Measurements from ENCODE around the gene TBL1X.

Gene TBL1X

DNA sequence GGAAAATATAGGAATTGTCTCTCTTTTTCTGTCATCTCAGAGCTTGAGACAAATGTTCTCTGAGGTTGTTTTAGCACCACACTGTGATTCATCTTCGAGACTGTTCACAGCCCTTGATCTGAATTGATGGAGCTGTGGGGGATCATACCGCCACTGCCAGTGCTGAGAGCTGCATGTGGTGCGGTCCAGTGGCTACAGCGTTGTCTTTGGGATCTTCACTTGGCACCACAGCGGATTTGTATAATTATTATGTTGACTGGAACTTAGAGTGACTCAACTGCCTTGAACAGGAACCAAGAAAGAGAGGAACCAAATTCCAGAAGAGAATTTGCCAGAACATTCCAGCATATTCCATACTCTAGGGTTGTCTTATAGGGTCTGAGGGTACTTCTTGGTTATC lies 29.1 kb downstream of the TBL1X start:
- H3K4me1 ChIP-seq, result no peaks in the 10 kb centered on the region
- H3K9me3 ChIP-seq, result no peaks in the 10 kb centered on the region
- peaks cover 3% of the 10 kb centered on the region; the same call in 1 of the 2 replicates for H3K36me3 ChIP-seq (replicated peaks)
- DNase-seq (ENCODE audit: low spot score in 2 of 2), result no peak
- in situ Hi-C loops (cut with MboI; ENCODE audit: low sequenced_read_pairs), result no loop called here
- no peaks in the 10 kb centered on the region for H3K27me3 ChIP-seq (ENCODE audit: low read depth)
- H3K4me3 ChIP-seq, result no peak overlapping the region

DNA sequence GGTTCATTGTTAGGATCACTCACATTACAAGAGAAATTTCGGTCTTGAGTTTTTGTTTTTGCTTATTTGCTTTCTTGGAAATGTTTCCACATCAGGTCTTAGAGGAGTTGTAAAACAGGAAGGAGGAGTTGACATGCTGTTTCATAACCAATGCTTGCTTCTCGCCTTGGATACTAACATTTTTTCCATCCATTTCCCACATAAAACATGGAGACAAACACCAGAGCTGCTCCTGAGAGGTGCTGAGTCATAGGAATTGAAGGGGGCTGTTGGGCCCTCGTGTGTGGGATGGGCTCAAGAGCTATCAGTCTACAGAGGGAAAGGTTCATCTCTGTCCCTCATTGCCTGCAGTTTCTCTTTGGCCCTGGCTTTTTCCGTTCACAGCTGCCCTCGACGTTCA lies 29.9 kb downstream of the TBL1X start:
- Histone ChIP-seq H3K36me3 (replicated peaks) (peaks cover 3% of the 10 kb centered on the region; the same call in 1 of the 2 replicates), H3K4me1 (no peaks in the 10 kb centered on the region), H3K4me3 (no peak overlapping the region), H3K27me3 (ENCODE audit: low read depth) (no peaks in the 10 kb centered on the region), H3K9me3 (no peaks in the 10 kb centered on the region)
- no peak for DNase-seq (ENCODE audit: low spot score in 2 of 2)
- in situ Hi-C loops (cut with MboI; ENCODE audit: low sequenced_read_pairs), result no loop called here

DNA sequence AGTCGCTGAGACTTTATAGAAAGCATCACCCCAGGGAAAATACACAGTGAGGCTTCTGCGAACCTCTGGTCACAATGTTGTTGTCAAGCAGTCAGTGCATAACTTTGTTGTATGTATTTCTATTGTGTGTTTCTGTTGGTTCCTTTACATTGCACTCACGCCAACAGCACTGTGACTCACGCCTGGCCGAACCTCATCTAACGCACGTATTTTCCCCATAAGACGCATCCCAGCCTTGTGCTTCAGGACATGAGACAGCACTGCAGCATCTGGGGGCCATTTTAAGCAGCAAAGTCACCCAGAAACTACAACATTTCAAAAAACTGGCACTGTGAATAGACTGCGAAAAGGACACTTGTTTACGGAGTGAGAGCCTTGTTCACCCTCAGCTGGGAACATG lies 30.6 kb downstream of the TBL1X start:
- no peaks in the 10 kb centered on the region for H3K27me3 ChIP-seq (ENCODE audit: low read depth)
- H3K4me1 ChIP-seq, result no peaks in the 10 kb centered on the region
- no peak for DNase-seq (ENCODE audit: low spot score in 2 of 2)
- in situ Hi-C loops (cut with MboI; ENCODE audit: low sequenced_read_pairs), result no loop called here
- H3K4me3 ChIP-seq, result no peak overlapping the region
- H3K36me3 ChIP-seq (replicated peaks), result peaks cover 3% of the 10 kb centered on the region; the same call in 1 of the 2 replicates
- no peaks in the 10 kb centered on the region for H3K9me3 ChIP-seq

DNA sequence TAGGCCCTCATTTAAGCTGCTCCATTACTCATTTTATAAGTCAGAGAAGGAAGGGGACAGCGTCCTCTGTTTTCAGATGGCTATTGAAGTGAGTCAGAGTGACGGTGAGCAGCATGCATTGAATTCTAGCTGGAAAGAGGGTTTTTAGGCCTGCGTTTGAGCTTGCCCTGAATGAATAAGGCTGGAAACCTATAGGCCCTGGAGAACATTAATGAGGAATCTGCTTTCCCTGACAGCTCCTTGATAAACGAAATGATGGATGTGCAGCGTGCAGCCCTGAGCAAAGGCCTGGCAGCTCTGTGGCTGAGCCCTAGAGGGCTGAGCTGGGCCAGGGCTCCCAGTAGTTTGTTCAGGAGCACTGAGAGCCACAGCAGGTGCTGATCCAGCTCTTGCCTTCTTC lies 33.4 kb downstream of the TBL1X start:
- H3K36me3 ChIP-seq (replicated peaks), result peaks cover 20% of the 10 kb centered on the region
- DNase-seq (ENCODE audit: low spot score in 2 of 2), result no peak
- H3K27me3 ChIP-seq (ENCODE audit: low read depth), result no peaks in the 10 kb centered on the region
- no peak overlapping the region for H3K4me3 ChIP-seq
- H3K9me3 ChIP-seq, result no peaks in the 10 kb centered on the region
- H3K4me1 ChIP-seq, result no peaks in the 10 kb centered on the region
- in situ Hi-C loops (cut with MboI; ENCODE audit: low sequenced_read_pairs), result no loop called here

DNA sequence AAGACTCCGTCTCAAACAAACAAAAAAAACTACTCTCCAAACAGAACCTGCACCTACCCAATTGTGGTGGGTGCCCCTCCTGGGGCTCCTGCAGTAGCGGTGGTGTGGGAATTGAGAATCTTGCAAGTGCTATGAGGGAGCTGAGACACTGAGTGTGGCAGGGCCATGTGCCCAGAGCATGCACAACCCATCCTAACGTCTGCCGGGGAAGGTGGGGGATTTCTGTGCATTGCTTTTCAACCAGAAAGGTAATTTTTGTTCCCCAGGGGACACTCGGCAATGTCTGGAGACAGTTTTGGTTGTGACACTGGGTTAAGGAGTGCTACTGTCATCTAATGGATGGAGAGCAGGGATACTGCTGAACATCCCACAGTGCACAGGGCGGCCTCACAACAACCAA lies 35.7 kb downstream of the TBL1X start:
- Histone ChIP-seq H3K4me3 (no peak overlapping the region), H3K9me3 (no peaks in the 10 kb centered on the region), H3K36me3 (replicated peaks) (peaks cover 33% of the 10 kb centered on the region), H3K27me3 (ENCODE audit: low read depth) (no peaks in the 10 kb centered on the region), H3K4me1 (no peaks in the 10 kb centered on the region)
- no peak for DNase-seq (ENCODE audit: low spot score in 2 of 2)
- in situ Hi-C loops (cut with MboI; ENCODE audit: low sequenced_read_pairs), result no loop called here

DNA sequence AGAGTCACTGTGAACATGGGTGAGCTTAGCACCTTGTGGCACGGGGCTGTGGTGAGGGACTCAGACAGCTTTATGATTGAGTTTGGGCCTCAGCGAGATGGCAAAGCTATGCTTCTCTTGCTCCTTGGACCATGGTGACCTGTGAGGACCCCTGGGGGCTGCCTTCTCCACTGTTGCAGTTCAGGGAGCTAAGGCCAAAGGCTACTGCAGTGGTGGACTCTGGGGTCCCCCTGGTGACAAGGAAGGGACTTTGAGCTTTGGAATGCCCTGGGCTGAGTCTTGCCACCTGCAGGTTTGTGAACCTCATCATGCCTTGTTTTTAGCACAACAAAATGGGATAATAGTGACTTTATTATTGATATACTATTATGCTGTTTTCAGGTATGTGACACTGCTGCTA lies 36.5 kb downstream of the TBL1X start:
- Histone ChIP-seq H3K4me3 (no peak overlapping the region), H3K36me3 (replicated peaks) (peaks cover 33% of the 10 kb centered on the region), H3K27me3 (ENCODE audit: low read depth) (no peaks in the 10 kb centered on the region), H3K4me1 (no peaks in the 10 kb centered on the region), H3K9me3 (no peaks in the 10 kb centered on the region)
- DNase-seq (ENCODE audit: low spot score in 2 of 2), result no peak
- in situ Hi-C loops (cut with MboI; ENCODE audit: low sequenced_read_pairs), result no loop called here

DNA sequence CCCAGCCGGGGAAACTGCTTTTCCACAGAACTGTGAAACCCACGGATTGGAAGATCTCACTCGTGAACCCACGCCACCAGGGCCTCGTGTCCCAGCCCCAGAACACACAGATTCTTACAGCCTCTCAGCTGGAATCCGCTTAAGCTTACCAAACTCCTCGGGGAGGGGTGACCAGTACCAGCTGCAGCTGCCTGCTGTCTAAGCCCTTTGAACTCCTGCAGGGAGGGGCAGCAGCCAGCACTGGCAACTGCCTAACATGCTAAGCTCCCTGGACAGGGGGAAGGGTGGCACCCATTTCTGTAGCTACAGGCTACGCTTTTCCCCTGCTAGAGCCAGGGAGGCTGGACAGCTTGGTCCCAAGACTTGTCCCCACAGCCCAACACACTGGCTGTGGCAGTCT lies 38.4 kb downstream of the TBL1X start:
- H3K36me3 ChIP-seq (replicated peaks), result peaks cover 33% of the 10 kb centered on the region

DNA sequence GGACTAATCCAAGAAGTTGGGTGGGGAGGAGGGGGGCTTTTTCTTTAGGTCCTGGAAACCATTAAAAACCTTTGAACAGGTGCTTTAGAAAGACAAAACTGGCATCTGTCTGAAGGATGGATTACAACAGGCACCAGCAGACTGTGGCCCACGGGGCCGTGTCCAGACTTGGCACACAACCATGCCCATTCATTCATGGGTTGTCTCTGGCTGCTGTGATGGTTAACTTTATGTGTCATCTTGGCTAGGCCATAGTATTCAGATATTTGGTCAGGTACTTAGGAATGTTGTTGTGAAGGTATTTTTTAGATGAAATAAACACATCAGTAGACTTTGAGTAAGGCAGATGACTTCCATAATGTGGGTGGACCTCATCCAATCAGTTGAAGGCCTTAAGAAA lies 45.5 kb downstream of the TBL1X start:
- Histone ChIP-seq H3K36me3 (replicated peaks) (peaks cover 4% of the 10 kb centered on the region), H3K9me3 (no peaks in the 10 kb centered on the region), H3K27me3 (ENCODE audit: low read depth) (no peaks in the 10 kb centered on the region), H3K4me3 (no peak overlapping the region), H3K4me1 (no peaks in the 10 kb centered on the region)
- DNase-seq (ENCODE audit: low spot score in 2 of 2), result no peak
- in situ Hi-C loops (cut with MboI; ENCODE audit: low sequenced_read_pairs), result no loop called here

More for the DNA sequence above, 38.4 kb downstream of the TBL1X start:
- in situ Hi-C loops (cut with MboI; ENCODE audit: low sequenced_read_pairs), result no loop called here
- Histone ChIP-seq H3K4me1 (no peaks in the 10 kb centered on the region), H3K27me3 (ENCODE audit: low read depth) (no peaks in the 10 kb centered on the region), H3K4me3 (no peak overlapping the region), H3K9me3 (no peaks in the 10 kb centered on the region)
- no peak for DNase-seq (ENCODE audit: low spot score in 2 of 2)

DNA sequence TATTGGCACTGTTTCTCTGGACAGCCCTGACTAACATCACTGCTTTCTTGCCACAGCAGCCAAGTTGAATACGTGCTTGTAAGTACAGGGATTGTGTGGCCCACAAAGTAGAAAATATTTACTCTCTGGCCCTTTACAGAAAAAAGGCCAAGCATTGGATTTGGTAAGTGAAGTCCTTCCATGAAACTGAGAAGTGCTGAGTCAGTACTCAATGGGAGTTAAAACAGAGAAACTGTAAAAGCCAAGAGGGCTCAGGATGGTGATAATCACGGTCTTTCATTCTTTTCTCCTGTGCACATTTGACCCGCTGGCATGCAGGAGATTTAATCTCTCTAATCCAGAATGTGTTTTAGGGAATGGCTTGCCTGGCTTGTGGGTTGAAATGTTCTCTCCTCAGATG lies 46.1 kb downstream of the TBL1X start:
- H3K4me3 ChIP-seq, result no peak overlapping the region
- peaks cover 4% of the 10 kb centered on the region for H3K36me3 ChIP-seq (replicated peaks)
- no peaks in the 10 kb centered on the region for H3K9me3 ChIP-seq
- in situ Hi-C loops (cut with MboI; ENCODE audit: low sequenced_read_pairs), result no loop called here
- no peak for DNase-seq (ENCODE audit: low spot score in 2 of 2)
- H3K27me3 ChIP-seq (ENCODE audit: low read depth), result no peaks in the 10 kb centered on the region
- H3K4me1 ChIP-seq, result no peaks in the 10 kb centered on the region

DNA sequence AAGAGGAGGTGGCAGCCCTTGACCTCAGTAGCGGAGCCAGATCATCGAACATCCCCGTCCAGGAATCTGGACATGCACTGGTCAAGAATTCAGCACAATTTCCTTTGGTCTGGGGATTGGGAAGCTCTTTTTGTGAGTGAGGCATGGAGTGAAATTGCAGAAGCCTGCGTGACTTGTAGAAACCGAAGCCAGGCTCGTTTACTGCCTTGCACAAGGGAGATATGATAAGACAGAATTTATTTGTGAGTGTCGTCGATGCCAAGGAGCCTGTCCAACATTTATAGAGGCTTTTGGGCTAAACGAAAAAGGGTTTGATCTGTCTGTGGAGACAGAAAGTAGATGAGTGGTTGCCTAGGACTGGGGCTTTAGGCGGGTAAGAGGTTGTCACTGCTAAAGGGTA lies 50.6 kb downstream of the TBL1X start:
- Histone ChIP-seq H3K4me3 (no peak overlapping the region), H3K36me3 (replicated peaks) (no peaks in the 10 kb centered on the region; the same call in none of the 2 replicates), H3K4me1 (no peaks in the 10 kb centered on the region), H3K27me3 (ENCODE audit: low read depth) (no peaks in the 10 kb centered on the region), H3K9me3 (no peaks in the 10 kb centered on the region)
- in situ Hi-C loops (cut with MboI; ENCODE audit: low sequenced_read_pairs), result no loop called here
- no peak for DNase-seq (ENCODE audit: low spot score in 2 of 2)

DNA sequence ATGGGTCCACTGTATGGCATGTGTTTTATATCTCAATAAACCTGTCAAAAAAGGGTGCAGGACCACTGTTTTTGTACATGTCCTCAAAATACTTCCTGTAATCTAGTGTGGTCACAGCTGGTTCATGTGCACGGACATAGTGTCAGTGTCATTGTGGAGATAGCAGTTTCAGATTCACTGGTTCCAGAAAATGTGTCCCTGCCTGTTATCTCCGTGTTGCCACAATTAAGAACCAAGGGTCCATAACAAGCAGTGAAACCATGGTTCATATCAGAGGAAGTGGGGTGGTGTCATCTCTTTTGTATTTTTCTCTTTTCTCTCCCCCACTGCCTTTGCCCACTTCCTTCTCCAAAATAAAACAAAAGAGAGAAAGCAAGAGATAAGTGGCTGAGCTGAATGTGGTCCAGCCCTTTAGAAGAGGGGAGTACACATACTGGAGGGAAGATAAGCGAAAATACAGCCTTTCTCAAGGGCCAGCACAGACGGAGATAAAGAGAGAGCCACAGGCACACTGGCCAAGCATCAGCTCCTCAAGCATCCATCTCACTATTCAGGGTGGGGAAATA lies 51.2 kb downstream of the TBL1X start:
- Histone ChIP-seq H3K9me3 (no peaks in the 10 kb centered on the region), H3K36me3 (replicated peaks) (no peaks in the 10 kb centered on the region; the same call in 1 of the 2 replicates), H3K4me1 (no peaks in the 10 kb centered on the region), H3K4me3 (no peak overlapping the region), H3K27me3 (ENCODE audit: low read depth) (no peaks in the 10 kb centered on the region)
- DNase-seq (ENCODE audit: low spot score in 2 of 2), result no peak
- in situ Hi-C loops (cut with MboI; ENCODE audit: low sequenced_read_pairs), result no loop called here

DNA sequence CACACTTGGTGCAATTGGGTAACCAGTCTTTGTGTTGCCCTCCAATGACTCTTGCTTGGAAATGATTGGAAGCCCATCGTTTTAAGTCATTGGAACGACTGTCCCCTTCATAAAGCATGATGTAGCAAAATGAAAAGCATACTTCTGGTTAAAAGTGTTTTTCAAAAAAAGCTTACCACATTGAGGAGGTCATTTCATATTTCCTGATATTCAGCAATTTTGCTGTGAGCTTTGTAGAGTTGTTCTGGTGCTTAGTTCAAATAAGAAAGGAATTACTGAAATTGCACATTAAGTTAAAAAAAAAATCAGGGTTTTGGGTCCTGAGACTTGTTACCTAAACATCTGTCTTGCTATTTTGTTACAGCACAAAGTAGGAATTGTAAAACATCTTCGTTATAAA lies 51.8 kb downstream of the TBL1X start:
- in situ Hi-C loops (cut with MboI; ENCODE audit: low sequenced_read_pairs), result no loop called here
- no peaks in the 10 kb centered on the region; the same call in 1 of the 2 replicates for H3K36me3 ChIP-seq (replicated peaks)
- H3K4me3 ChIP-seq, result no peak overlapping the region
- DNase-seq (ENCODE audit: low spot score in 2 of 2), result no peak
- H3K4me1 ChIP-seq, result no peaks in the 10 kb centered on the region
- no peaks in the 10 kb centered on the region for H3K9me3 ChIP-seq
- H3K27me3 ChIP-seq (ENCODE audit: low read depth), result no peaks in the 10 kb centered on the region

DNA sequence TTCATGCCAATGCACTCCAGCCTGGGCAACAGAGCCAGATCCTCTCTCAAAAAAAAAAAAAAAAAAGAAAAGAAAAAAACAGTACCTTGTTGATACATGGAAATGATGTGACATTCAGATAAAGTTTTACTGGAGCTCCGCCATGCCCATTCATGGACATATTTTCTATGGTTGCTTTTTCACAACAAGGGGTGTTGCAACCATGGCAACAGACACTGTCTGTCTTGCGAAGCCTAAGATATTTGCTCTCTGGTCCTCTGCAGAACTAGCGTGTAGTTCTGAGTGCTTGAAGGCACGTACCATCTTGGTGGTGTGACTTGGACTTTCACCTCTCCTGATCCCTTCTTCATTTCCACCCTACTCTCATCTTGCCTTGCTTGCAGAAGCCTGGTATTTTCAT lies 53.2 kb downstream of the TBL1X start:
- Histone ChIP-seq H3K4me1 (no peaks in the 10 kb centered on the region), H3K4me3 (no peak overlapping the region), H3K9me3 (no peaks in the 10 kb centered on the region), H3K36me3 (replicated peaks) (no peaks in the 10 kb centered on the region), H3K27me3 (ENCODE audit: low read depth) (no peaks in the 10 kb centered on the region)
- in situ Hi-C loops (cut with MboI; ENCODE audit: low sequenced_read_pairs), result no loop called here
- DNase-seq (ENCODE audit: low spot score in 2 of 2), result no peak

DNA sequence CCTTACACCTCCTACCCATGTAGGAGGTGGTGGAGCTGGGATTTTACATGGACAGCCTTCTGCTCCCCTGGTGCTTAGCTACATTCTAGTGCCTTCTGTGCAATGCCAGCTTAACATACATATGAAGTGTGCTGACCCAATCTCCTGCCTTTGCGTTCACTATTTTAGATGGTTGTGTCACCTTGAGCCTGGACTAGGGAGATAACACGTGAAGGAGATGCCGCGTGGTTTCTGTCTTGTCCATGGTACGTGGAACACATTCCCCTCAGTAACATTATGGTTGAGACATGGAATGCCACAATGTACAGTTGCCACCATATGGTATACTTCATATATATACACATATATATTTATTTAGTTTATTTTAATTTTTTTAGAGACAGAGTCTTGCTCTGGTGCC lies 54.0 kb downstream of the TBL1X start:
- no peak for DNase-seq (ENCODE audit: low spot score in 2 of 2)
- in situ Hi-C loops (cut with MboI; ENCODE audit: low sequenced_read_pairs), result no loop called here

DNA sequence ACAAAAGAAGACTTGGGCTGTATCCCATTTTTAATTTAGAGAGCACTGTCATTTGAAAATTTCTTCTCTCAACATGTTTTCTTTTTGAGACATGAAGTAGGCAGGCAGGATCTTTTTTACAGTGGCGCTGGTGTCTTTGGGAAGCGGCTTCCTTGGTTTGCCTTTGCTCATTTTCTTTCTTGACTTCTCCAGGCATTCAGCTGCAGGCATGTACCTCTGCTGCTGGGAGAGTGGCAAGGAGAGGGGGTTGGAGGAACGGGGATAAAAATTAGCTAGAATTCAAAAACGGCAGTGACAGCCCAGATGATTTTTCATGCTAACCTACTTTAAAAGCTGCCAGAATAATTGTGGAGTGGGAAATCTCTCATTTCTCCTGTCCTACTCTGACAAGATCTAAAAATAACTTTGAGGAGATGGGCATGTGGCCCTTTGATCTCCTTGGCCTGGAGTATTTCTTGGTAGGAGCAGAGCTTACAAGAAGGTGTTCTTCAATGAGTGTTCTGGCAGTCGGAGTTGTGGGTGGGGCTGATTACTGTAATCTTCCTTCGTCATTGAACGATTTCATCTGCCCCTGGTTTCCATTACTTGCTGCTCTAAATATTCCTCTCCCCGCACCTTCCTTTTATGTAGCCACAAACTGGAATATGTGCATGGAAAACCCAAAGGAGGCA lies 54.8 kb downstream of the TBL1X start:
- Histone ChIP-seq H3K4me3 (no peak overlapping the region), H3K36me3 (replicated peaks) (no peaks in the 10 kb centered on the region), H3K4me1 (no peaks in the 10 kb centered on the region), H3K9me3 (no peaks in the 10 kb centered on the region), H3K27me3 (ENCODE audit: low read depth) (no peaks in the 10 kb centered on the region)
- DNase-seq (ENCODE audit: low spot score in 2 of 2), result no peak
- in situ Hi-C loops (cut with MboI; ENCODE audit: low sequenced_read_pairs), result no loop called here

More for the DNA sequence above, 54.0 kb downstream of the TBL1X start:
- Histone ChIP-seq H3K4me3 (no peak overlapping the region), H3K4me1 (no peaks in the 10 kb centered on the region), H3K9me3 (no peaks in the 10 kb centered on the region), H3K27me3 (ENCODE audit: low read depth) (no peaks in the 10 kb centered on the region), H3K36me3 (replicated peaks) (no peaks in the 10 kb centered on the region)

All from HAP-1 (cell line).